Raji (cell line): ENCODE results near the gene ZNF497.

Experiments
- POLR2A ChIP-seq: IDR thresholded peaks from 2 replicates; pipeline ENCODE4 v1.6.1; 2011; ENCODE audit warnings: low read depth, low read length, control low read depth; ENCODE audit not compliant: insufficient read depth

ZNF497 gene

DNA sequence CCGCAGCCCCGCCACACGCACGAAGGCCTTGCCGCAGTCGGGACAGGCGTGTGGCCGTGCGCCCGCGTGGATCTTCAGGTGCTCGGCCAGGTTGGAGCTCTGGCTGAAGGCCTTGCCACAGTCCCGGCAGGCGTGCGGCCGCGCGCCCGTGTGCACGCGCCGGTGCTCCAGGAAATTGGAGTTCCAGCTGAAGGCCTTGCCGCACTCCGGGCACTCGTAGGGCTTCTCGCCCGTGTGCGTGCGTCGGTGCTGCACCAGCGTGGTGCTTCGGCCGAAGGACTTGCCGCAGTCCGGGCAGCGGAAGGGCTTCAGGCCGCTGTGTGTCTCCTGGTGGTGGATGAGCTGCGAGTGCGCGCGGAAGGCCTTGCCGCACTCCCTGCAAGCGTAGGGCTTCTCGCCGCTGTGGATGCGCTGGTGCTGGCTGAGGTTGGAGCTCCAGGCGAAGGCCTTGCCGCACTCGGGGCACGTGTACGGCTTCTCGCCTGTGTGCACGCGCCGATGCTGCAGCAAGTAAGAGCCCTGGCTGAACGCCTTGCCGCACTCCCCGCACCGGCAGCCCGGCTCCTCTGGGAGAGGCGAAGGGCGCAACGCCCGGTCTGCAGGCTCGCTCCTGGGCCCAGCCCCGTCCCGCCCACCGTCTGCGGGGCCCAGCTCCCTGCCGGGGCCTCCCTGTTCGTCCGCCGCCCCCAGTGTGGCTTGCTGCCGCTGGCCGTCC is 5.6 kb downstream of the ZNF497 start:
- TF ChIP-seq POLR2A, result no peak

- no peak for TF ChIP-seq POLR2A
Measured at GRCh38 chr19:58355908-58356765, 6.4 kb downstream of the ZNF497 start.

DNA sequence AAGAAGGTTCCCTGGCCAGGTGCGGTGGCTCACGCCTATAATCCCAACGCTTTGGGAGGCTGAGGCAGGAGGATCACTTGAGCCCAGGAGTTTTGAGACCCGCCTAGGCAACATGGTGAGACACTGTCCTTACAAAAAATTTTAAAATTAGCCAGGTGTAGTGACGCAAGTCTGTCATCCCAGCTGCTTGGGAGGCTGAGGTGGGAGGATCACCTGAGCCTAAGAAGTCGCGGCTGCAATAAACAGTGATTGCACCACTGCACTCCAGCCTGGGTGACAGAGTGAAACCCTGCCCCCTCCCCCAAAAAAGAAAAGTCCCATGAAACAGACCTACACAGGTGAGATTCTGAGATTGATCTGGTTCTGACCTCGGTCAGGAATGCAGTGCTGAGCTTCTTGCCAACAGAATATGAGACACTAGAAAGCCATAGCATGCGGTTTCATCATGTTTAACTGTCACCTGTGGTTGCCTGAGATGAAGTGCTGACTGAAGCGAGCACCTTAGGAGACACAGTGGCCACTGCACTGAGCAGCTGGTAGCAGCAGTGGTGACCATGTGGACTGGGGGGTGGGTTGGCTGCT is 7.2 kb downstream of the ZNF497 start:
- no peak for TF ChIP-seq POLR2A

- no peak for TF ChIP-seq POLR2A
Measured at GRCh38 chr19:58354478-58355030, 8.0 kb downstream of the ZNF497 start.

- no peak for TF ChIP-seq POLR2A
Measured at GRCh38 chr19:58353717-58354477, 8.7 kb downstream of the ZNF497 start.

DNA sequence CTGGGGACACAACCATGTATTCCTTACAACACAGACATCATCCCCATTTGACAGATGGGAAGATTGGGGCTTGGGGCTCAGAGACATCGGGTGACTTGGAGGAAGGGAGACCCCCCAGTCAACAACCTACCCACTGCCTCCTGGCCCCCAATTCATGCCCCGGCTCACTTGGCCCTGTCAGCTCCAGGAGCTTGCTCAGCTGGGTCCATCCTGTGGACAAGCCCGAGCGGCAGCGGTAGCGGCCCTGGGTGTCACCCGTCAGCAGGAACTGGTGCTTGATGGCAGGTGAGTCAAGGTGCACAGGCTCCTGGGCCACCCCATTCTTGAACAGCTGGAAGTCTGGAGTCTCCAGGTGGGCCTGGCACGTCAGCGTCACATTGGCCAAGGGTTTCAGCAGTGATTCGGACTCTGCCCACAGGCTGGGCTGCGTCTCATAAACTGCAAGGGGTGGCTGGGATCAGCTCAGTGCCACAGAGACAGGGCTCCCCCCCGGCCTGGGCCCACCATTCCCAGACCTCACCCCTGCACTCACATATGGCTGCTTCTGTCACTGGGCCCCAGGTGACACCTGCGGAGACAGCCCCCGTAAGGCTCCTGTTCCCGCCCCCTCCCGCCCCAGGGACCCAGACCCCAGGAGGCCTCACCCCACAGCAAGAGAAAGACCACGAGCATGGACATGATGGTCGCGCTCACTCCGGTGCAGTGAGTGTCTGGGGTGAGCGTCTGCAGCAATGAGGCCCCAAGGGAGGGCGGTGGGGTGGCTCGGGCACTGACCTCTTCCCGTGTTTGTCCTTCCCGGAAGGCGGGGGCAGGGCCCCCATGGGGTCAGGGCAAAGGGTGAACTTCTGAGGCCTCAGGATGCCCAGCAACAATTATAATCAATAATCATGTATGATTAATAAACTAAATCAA is 9.5 kb downstream of the ZNF497 start, which contains the start of gene A1BG:
TSS of gene A1BG (minus strand) at position 733 of the 912 bp plus-strand sequence. CDS start at position 678, 55 bp downstream.
- TF ChIP-seq POLR2A, result no peak

DNA sequence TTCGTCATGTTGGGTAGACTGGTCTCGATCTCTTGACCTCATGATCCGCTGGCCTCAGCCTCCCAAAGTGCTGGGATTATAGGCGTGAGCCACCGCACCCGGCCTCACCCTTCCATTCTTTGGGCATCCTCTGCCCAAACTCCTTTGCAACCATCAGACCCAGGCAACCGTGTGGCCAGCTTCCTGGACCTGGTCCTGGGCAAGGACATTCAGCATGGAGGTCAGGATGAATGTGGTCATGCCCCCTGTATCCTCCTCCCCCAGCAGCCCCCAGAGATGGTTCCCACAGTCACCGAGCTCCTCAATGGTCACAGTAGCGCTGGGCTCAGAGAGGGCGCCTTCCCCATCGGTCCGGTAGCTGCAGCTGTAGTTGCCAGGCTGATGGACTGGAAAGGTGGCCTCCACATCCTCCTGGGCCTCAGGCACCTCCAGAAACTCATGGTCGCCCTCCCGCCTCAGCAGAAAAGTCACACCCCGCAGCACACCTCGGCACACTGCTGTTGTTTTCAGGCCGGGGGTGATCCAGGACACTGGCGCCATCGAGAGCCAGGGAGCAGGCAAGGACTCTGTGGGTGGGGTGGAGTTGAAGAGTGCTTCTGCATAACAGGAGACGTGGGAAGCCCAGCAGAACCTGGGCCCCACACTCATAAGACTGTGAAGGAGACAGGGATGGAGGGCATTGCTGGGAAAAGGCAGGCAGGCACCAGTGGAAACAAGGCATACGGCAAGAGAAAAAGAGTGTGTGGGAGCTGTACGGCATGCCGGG is 10.4 kb downstream of the ZNF497 start:
- TF ChIP-seq POLR2A, result no peak

DNA sequence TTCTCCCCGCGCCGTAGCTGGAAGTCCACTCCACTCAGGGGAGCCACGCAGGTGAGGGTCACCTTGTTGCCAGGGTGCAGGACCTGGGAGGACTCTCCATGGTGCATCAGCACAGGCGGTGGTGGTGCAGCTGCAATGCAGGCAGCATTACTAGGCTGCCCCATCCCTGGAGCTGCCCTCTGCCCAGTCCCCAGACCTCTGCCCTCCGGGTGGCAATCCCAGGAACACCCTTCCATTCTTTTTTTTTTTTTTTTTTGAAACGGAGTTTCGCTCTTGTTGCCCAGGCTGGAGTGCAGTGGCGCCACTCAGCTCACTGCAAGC is 11.0 kb downstream of the ZNF497 start:
- no peak for TF ChIP-seq POLR2A

GRCh38 chr19:58350871-58351557 is 11.5 kb downstream of the ZNF497 start:
- TF ChIP-seq POLR2A, result no peak

GRCh38 chr19:58350001-58350861 is 12.3 kb downstream of the ZNF497 start:
- no peak for TF ChIP-seq POLR2A

GRCh38 chr19:58349590-58349989 is 13.0 kb downstream of the ZNF497 start:
- TF ChIP-seq POLR2A, result no peak
